ENCODE data around the gene SLC5A10.

Gene SLC5A10

GRCh38 chr17:18978050-18978449 is 26.1 kb downstream of the SLC5A10 start:
- Histone ChIP-seq H3K4me2 (ENCODE audit: insufficient read depth, low read length) (no peak overlapping the region), H3K27ac (ENCODE audit: low read length) (no peak overlapping the region), H2AFZ (ENCODE audit: low read depth, low read length) (no peak overlapping the region), H3K9me3 (ENCODE audit: insufficient read depth, low read length, severe bottlenecking) (no peaks in the 10 kb centered on the region), H3K79me2 (ENCODE audit: insufficient read depth, low read length) (no peaks in the 10 kb centered on the region), H4K20me1 (ENCODE audit: insufficient read depth, low read length) (peaks cover 7% of the 10 kb centered on the region), H3K9ac (ENCODE audit: low read depth, low read length) (no peak overlapping the region), H3K36me3 (ENCODE audit: insufficient read depth, low read length) (no peaks in the 10 kb centered on the region), H3K27me3 (ENCODE audit: insufficient read depth, low read length, poor library complexity) (no peaks in the 10 kb centered on the region), H3K4me1 (ENCODE audit: insufficient read depth, low read length) (no peaks in the 10 kb centered on the region), H3K4me3 (ENCODE audit: low read depth in 1 of 2, low read length in 2 of 2) (no peak overlapping the region)
- ATAC-seq (ENCODE audit: insufficient read depth, low read depth) (no peak), DNase-seq (no peak)
- TF ChIP-seq CTCF (IDR thresholded peaks at IDR 0.05; ENCODE audit: borderline replicate concordance, extremely low read depth, low read length, poor library complexity, severe bottlenecking) (no peak), EZH2 (IDR thresholded peaks at IDR 0.05; ENCODE audit: borderline replicate concordance, low read depth, low read length, severe bottlenecking) (no peak)

- ATAC-seq (ENCODE audit: insufficient read depth, low read depth), result no peak
- Histone ChIP-seq H3K9me3 (ENCODE audit: insufficient read depth, low read length, severe bottlenecking) (no peaks in the 10 kb centered on the region), H3K4me3 (ENCODE audit: low read depth in 1 of 2, low read length in 2 of 2) (no peak overlapping the region), H3K36me3 (ENCODE audit: insufficient read depth, low read length) (no peaks in the 10 kb centered on the region), H3K27me3 (ENCODE audit: insufficient read depth, low read length, poor library complexity) (no peaks in the 10 kb centered on the region), H4K20me1 (ENCODE audit: insufficient read depth, low read length) (peaks cover 7% of the 10 kb centered on the region), H3K27ac (ENCODE audit: low read length) (no peak overlapping the region), H3K79me2 (ENCODE audit: insufficient read depth, low read length) (no peaks in the 10 kb centered on the region), H3K4me2 (ENCODE audit: insufficient read depth, low read length) (no peak overlapping the region), H3K9ac (ENCODE audit: low read depth, low read length) (no peak overlapping the region), H3K4me1 (ENCODE audit: insufficient read depth, low read length) (no peaks in the 10 kb centered on the region), H2AFZ (ENCODE audit: low read depth, low read length) (no peak overlapping the region)
- no peak for TF ChIP-seq EZH2 (IDR thresholded peaks at IDR 0.05; ENCODE audit: borderline replicate concordance, low read depth, low read length, severe bottlenecking)
- no peak for TF ChIP-seq CTCF (IDR thresholded peaks at IDR 0.05; ENCODE audit: borderline replicate concordance, extremely low read depth, low read length, poor library complexity, severe bottlenecking)
- DNase-seq, result no peak
Observed at GRCh38 chr17:18978655-18979054, 26.7 kb downstream of the SLC5A10 start.

- Histone ChIP-seq H2AFZ (ENCODE audit: low read depth, low read length) (no peak overlapping the region), H3K4me1 (ENCODE audit: insufficient read depth, low read length) (no peaks in the 10 kb centered on the region), H3K27me3 (ENCODE audit: insufficient read depth, low read length, poor library complexity) (no peaks in the 10 kb centered on the region), H3K9ac (ENCODE audit: low read depth, low read length) (no peak overlapping the region), H3K36me3 (ENCODE audit: insufficient read depth, low read length) (no peaks in the 10 kb centered on the region), H4K20me1 (ENCODE audit: insufficient read depth, low read length) (peaks cover 10% of the 10 kb centered on the region), H3K79me2 (ENCODE audit: insufficient read depth, low read length) (no peaks in the 10 kb centered on the region), H3K4me2 (ENCODE audit: insufficient read depth, low read length) (no peak overlapping the region), H3K4me3 (ENCODE audit: low read depth in 1 of 2, low read length in 2 of 2) (no peak overlapping the region), H3K27ac (ENCODE audit: low read length) (no peak overlapping the region), H3K9me3 (ENCODE audit: insufficient read depth, low read length, severe bottlenecking) (no peaks in the 10 kb centered on the region)
- no peak for ATAC-seq (ENCODE audit: insufficient read depth, low read depth)
- TF ChIP-seq EZH2 (IDR thresholded peaks at IDR 0.05; ENCODE audit: borderline replicate concordance, low read depth, low read length, severe bottlenecking) (no peak), CTCF (IDR thresholded peaks at IDR 0.05; ENCODE audit: borderline replicate concordance, extremely low read depth, low read length, poor library complexity, severe bottlenecking) (no peak)
- DNase-seq, result no peak
Observed at GRCh38 chr17:18980682-18981334, 28.8 kb downstream of the SLC5A10 start.

GRCh38 chr17:18981335-18981641 is 29.3 kb downstream of the SLC5A10 start:
- Histone ChIP-seq H3K9me3 (ENCODE audit: insufficient read depth, low read length, severe bottlenecking) (no peaks in the 10 kb centered on the region), H4K20me1 (ENCODE audit: insufficient read depth, low read length) (peaks cover 10% of the 10 kb centered on the region), H3K4me1 (ENCODE audit: insufficient read depth, low read length) (no peaks in the 10 kb centered on the region), H3K27ac (ENCODE audit: low read length) (no peak overlapping the region), H3K79me2 (ENCODE audit: insufficient read depth, low read length) (no peaks in the 10 kb centered on the region), H3K27me3 (ENCODE audit: insufficient read depth, low read length, poor library complexity) (no peaks in the 10 kb centered on the region), H3K4me3 (ENCODE audit: low read depth in 1 of 2, low read length in 2 of 2) (no peak overlapping the region), H3K9ac (ENCODE audit: low read depth, low read length) (no peak overlapping the region), H2AFZ (ENCODE audit: low read depth, low read length) (no peak overlapping the region), H3K4me2 (ENCODE audit: insufficient read depth, low read length) (no peak overlapping the region), H3K36me3 (ENCODE audit: insufficient read depth, low read length) (no peaks in the 10 kb centered on the region)
- DNase-seq, result no peak
- TF ChIP-seq CTCF (IDR thresholded peaks at IDR 0.05; ENCODE audit: borderline replicate concordance, extremely low read depth, low read length, poor library complexity, severe bottlenecking) (no peak), EZH2 (IDR thresholded peaks at IDR 0.05; ENCODE audit: borderline replicate concordance, low read depth, low read length, severe bottlenecking) (no peak)
- no peak for ATAC-seq (ENCODE audit: insufficient read depth, low read depth)

Measured in DND-41 (cell line).